Activated CD4-positive, CD25-positive, alpha-beta regulatory T cell (primary cell): ENCODE measurements around the gene ARID1B.

Experiments
- DNase-seq, 4 experiments: peaks; one replicate each; lab custom pipeline; 2025; lab: John Stamatoyannopoulos, UW

The ARID1B gene

DNA sequence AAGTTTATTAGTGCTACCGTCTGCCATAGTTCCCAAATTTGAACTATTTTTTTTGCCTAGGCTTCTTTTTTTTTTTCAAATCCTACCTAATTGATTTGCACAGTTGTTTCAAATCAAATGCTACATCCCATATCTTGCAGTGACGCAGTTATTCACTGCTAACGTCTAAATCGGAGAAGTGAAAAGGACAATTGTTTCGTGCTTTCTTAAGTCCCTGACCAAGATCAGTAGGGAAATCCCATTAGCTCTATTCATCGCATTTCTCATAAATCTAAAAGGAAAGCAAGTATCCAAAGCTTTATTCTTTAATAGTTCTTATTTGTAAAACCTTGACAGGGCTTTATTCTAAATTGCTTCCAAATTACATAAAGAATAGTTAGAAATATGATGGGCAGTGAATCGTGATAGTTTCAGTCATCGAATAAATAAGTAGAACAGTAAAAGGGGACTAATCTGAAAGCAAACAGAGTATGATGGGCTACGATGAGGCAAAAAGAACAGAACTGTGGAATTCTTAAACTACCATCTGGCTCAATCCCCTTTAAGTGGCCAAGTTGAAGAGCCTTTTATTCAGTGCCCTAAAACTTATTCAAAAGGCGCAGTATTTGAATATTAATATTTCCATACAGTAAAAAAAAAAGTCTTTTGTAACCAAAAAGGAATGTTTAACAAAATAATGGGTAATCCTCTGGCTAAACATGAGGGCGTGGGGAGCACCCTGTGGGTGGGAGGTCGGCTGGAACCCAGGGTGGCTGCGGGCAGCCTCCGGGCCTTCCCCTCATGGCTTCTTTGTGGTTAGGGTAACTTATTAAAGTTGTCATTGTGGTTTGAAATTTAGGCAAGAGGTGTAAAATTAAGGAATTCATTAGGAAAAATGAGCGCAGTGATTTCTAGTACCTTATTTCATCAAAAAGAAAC, 3.0 kb upstream of the ARID1B start:
- no peak for DNase-seq

GRCh38 chr6:156774863-156775405, 2.2 kb upstream of the ARID1B start:
- DNase-seq: no peak

DNA sequence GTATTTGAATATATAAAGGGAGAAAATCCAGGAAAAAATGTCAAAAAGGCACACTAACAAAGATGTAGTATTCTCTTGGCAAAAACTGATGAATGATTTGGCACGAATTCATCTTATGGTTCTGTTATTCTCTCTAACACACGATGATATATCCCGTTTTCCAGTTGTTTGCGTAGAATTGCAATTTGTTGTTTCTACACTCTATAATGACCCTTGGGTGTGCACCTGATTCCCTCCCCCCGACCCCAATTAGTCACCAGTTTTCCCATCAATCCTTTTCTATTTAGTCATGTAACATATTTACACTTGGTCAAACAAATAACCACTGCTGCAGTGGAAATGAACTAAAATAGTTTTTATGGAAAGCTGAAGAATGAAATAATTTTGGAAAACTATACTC, 1.5 kb upstream of the ARID1B start:
- DNase-seq: no peak

- DNase-seq: no peak
These were observed 723 bp upstream of the ARID1B start for GRCh38 chr6:156776470-156776839.

GRCh38 chr6:156777577-156778453, 637 bp downstream of the ARID1B start:
- peak; percentile 34 to 64 (median 48) for DNase-seq

DNA sequence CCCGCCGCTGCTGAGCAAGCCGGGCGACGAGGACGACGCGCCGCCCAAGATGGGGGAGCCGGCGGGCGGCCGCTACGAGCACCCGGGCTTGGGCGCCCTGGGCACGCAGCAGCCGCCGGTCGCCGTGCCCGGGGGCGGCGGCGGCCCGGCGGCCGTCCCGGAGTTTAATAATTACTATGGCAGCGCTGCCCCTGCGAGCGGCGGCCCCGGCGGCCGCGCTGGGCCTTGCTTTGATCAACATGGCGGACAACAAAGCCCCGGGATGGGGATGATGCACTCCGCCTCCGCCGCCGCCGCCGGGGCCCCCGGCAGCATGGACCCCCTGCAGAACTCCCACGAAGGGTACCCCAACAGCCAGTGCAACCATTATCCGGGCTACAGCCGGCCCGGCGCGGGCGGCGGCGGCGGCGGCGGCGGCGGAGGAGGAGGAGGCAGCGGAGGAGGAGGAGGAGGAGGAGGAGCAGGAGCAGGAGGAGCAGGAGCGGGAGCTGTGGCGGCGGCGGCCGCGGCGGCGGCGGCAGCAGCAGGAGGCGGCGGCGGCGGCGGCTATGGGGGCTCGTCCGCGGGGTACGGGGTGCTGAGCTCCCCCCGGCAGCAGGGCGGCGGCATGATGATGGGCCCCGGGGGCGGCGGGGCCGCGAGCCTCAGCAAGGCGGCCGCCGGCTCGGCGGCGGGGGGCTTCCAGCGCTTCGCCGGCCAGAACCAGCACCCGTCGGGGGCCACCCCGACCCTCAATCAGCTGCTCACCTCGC, 1.5 kb downstream of the ARID1B start:
- peak in 2 of 4 experiments; percentile 33 to 44 for DNase-seq

- DNase-seq: peak in 3 of 4 experiments; percentile 25 to 40 (median 38)
These were observed 2.3 kb downstream of the ARID1B start for GRCh38 chr6:156779206-156780094.

DNA sequence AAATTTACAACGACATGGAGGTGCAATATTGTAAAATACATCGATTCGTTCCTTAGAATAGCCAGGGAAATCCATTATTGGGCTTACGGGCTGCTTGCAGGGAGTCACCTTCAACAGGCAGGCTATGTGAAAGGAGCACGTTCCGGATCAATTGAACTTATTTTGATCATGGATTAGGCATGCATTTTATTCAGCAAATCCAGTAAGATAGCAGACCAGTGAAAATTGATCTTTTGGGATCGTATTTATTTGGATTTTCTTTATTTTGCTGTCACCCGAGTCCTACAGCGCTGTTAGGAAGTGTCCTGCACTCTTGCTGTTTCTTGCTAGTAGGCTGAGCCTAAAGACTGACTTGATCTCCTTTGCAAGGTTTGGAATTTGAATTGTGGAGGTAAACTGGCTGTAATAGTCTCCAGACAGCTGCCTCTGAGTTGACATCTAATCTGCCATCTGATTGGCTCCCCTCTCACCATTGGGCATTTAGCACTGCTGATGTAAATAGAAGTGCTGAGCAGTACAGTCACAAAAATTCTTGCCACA, 3.0 kb downstream of the ARID1B start:
- DNase-seq: peak in 1 of 4 experiments; percentile 13

GRCh38 chr6:156780962-156781853, 4.0 kb downstream of the ARID1B start:
- DNase-seq: no peak

DNA sequence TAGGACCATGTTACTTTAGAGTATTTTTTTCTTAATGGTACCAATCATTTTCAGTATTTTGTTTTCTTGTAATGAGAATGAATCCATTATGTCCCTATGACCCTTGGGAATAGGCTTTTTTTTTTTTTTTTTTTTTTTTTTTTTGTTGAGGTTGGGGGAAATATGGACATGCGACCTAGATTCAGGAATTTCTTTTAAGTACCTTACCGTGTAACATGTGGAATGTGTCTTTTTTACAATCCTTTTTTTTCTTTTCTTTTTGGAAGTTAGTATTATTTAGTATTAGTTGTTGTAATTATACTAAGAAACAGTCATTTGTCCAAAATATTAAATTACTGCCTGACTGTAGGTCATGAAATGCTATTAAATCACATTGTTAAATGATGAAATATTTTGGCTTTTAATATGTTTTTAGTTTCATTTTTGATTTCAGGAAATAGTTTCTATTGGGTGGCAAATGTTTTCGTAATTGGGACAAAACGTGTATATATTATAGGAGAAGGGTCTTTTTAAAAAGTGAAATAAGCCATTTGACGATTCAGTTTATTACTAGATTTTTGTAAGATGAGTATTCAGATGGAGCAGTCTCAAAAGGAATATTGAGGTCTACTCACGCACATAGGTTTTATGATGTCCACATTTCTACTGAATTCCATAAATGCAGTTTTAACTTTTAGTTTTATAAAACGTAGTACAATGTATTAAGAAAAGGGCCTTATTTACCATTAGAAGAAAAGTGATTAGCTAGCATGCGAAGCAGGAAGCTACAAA, 4.9 kb downstream of the ARID1B start:
- no peak for DNase-seq

DNA sequence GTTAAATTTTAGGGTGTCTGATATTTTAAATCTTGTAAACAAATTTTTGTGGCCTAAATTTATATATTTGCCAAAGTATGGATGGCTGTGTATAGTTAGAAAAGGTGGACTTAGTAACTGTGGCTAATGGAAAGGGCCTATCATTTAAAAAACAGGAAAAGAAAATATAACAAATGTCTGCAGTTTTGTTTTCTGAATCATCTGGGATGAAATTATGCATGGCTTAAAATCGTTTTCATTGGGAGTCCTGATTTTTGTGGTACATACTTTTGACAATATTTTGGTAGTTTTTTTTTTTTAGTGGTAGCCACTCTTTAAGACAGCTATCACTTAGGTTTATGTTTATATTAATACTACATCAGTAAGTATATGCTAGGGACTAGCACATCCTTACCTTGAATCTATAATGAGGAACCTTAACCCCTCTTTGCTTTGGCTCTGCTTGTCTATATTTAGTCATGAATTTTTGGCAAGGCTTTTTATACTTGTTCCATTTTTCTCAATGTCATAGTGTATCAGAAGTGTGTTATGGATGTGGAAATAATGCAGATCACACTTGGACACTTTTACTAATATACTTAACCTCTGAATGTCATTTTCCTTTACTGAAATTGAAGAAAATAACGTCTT, 5.6 kb downstream of the ARID1B start:
- no peak for DNase-seq

DNA sequence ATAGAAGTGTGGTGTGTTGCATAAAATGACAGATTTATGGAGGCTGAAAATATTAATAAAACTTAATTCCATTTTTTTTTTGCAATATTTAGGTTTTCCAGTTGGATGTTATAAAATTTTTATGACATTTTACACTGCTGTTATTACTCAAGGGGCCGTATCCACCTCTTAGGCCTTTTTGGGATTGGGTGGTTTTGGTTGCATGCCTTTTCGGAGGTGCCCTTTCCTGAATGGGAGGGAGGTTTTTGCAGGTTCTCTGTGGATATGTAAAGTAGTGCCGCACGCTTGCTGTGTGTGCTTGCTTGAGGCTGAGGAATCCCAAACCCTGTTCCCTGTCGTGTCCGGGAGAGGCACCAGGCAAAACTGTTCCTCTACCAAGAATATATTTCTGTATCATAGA, 6.8 kb downstream of the ARID1B start:
- DNase-seq: no peak

DNA sequence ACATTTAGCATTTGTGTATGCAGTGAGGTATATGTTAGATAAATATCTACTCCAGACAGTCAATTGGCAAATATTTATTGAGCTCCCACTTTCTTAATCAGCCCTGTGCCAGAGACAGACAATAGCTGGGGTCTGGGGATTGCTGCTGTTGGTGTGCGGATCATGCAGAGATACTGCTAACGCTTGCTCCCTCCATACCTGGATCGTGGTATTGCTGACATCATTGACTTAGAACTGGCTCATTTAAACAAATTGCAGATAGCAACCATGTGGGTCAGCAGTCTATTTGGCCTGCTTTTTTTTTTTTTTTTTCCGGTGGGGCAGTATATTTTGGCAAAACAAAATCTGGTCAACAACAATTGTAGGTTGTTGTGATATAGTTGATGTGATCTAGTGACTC, 9.5 kb downstream of the ARID1B start:
- DNase-seq: no peak

DNA sequence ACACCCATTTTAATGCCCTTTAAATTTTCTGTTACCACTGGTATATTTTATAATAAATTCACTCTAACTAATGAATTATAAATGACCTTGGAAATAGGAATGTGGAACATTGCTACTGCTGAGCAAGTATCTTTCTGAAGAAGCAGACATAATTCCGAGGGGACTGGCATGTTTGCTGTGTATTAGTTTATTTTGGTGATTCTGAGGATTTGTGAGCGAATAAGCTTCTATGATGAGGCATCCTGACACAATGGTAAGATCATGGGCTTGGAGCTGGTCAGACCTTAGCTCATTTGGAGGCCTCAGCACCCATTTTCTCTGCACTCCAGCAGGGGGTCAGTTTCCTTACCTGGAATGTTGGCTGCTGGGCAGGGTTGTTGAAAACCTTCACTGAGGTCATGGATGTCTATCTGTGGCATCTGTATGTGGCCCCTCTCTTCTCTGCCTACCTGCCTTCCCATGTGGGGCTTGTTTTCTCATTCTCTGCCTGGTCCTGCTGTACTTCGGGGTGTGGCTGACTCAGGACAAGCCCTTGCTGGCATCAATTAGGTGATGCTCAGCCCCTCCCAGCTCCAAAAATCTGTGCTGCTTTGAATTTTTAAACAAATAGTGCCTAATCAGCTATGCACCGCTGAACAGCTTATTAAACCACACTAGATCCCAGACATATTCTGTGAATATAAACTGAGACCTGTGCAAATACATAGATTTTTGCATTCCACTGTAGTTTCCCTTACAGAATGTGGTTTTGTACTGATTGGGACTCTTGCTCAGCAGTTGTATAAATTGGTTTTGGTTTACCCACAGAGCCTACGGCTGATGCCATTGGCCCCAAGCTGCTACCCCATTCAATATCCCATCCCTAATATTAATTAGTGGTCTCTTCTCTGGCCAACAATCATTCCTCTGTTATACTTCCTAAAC, 10.7 kb downstream of the ARID1B start:
- DNase-seq: no peak

- DNase-seq: no peak
These were observed 12.1 kb downstream of the ARID1B start for GRCh38 chr6:156789081-156789943.

- no peak for DNase-seq
These were observed 13.6 kb downstream of the ARID1B start for GRCh38 chr6:156790711-156791319.
